NCI-H2107 (cell line): ENCODE measurements around the gene PRKAR2B.
A peak's percentile ranks its signal among the peaks of the same experiment; 100 is the strongest.

Experiments
- DNase-seq: peaks from one replicate; lab custom pipeline; 2025; lab: John Stamatoyannopoulos, UW

Gene PRKAR2B

DNA sequence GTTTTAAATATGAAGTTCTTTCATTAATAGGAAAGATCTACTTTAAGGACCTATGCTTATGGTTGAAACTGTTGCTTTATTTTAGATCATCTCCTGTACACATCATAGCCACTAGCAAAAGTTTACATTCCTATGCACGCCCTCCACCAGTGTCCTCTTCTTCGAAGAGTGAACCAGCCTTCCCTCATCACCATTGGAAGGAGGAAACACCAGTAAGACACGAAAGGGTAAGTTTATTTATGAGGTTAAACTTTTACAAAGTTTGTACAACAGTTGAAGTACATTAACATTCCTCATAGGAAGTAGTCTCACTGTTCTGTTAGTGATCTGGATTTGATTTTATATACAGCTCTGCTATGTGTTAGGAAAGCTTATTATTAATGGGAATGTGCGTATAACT, 141.2 kb downstream of the PRKAR2B start:
- no peak for DNase-seq

DNA sequence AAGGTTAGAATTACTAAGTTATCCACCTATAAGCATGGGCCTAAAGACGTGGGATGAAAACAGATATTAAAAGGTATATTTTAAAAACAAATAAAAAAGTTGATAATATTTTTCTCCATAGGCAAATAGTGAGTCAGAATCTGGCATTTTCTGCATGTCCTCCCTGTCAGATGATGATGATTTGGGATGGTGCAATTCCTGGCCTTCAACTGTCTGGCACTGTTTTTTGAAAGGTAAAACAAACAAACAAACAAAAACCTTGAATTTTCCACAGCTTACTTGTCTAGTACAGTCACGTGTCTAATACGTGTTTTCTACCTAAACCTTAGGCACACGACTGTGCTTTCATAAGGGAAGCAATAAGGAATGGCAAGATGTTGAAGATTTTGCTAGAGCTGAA, 141.7 kb downstream of the PRKAR2B start:
- DNase-seq = no peak

DNA sequence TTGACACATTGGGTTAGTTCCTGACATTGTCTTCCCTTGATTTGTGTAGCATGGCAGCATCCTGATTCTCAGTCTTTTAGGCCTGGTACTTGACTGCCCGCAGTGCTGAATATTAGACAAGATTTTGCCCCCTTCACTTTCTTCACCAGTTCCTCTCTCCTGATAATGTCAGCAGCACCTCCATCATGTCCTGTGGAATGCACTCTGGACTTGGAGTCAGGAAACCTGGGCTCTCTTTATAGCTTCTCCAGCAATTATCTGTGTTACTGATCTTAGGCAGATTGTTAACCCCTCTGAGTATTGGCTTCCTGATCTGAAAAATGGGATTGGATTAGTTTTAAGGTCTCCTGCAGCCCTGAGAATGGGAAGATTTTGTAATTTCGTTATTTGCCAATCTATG, 143.3 kb downstream of the PRKAR2B start:
- no peak for DNase-seq

DNA sequence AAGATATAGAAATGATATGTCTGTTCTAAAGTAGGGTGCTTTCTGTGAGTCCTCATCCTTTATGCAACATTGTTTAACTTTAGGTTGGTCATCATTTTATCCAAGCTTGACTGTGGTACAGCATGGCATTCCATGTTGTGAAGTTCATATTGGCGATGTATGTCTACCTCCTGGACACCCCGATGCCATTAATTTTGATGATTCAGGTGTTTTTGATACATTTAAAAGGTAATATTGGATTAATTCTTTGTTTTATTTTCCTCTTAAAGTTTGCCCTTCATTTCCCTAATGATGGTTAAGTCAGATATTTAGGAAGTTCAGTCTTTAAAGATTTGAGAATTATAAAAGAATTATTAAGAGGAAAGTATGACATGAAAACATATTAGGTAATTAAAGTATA, 145.6 kb downstream of the PRKAR2B start:
- no peak for DNase-seq

DNA sequence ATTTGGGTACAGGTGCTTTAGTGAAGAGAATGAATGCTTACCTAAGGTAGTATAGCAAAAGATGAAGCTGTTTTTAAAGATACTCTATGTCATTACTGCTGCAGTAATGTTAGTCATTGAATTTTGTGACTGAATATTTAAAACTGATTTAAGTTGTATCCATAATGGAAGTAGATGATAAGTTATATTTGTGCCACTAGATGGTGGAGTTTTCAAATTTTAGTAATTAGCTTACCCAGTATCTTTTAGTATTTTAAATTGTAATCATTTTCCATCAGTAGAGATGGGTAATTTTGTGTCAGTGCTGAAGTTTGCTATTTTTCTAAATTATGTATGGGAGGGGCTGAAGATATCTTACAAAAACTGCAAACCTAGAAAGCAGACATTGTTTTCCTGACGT, 149.5 kb downstream of the PRKAR2B start:
- no peak for DNase-seq

DNA sequence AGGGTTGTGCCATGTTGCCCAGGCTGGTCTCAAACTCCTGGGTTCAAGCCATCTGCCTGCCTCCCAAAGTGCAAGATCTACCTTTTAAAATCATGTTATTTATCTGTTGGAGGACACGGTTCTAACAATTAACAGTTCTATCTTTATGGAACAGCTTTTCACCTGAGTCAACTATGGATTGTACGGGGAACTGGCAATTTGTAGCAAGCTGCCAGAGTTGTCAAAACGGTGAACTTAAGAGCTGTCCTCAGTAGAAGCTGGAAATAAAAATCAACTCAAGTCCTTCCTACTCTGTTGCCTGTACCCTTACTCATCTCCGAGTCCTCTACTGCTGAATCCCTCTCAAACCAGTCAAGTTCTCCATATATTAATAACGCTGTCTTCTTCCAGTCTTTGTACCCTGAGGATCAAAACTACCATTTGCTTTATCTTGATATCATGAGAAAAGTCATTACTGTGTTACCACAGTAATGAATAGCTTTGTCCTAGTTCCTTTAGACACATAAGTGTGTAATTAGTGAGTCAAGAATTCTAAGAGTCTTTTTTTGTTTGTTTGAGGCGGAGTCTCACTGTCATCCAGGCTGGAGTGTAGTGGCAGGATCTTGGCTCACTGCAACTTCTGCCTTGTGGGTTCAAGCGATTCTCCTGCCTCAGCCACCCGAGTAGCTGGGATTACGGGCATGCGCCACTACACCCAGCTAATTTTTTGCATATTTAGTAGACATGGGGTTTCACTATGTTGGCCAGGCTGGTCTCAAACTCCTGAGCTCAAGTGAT, 152.5 kb downstream of the PRKAR2B start:
- no peak for DNase-seq

DNA sequence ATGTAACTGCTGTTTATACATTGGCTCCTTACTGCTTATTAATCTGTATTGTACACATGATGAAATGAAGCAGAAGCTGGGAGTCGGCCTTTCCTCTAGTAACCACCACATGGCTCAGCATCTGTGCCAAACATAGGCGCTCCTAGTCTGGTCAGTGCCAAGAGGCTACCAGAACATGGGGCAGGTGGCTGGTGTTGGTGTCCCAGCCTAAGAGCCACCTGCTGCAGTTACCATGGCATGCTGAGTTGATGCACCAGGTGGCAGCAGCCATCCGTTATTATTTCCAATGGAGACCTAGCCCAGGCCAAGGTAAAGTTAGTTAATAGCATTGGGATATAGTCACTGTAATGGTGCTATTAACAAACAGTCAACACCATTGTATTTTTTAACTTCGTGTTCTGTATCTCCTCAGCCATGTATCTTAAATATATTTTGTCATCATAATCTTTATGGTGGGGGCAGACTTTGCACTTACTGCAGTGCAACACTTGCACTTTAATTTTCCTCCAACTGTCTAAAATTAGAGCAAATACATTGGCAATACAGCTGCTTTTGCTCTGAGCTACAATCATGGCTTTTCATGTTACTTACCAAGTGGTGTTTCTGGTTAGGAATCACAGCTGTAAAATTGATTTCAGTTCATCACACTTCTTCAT, 157.4 kb downstream of the PRKAR2B start:
- peak; percentile 28 for DNase-seq

DNA sequence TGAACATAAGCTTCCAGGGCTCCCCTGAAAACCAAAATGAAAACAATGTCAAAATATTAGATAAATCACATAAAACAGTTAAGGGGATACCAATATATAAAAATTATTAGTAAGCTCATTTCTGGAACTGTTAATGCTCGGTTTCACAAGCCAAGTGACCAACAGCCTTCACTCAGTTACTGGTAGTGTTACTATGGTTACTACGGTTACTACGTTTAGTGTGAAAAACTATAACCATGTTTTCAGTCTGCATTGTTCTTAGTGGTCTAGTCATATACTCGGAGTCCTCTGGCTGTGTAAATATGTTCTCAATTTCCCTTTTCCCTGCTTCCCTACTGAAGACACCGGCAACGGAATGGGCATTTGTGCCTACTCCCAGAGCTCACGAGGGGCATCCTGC, 159.1 kb downstream of the PRKAR2B start:
- no peak for DNase-seq

DNA sequence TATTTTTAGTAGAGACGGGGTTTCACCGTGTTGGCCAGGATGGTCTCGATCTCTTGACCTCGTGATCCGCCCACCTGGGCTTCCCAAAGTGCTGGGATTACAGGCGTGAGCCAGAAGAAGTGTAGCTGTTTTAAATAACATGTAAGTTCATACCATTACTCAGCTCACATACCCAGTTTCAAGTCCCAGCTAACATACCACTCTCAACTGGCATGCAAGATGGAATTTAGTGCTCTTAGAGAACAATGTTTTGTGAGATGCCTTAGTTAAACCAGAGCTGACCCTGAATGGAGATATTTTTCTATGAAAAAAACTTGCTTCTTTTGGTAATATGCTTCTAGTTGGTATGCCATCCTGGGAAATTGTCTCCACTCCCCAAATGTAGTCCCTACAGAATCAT, 161.6 kb downstream of the PRKAR2B start:
- no peak for DNase-seq

DNA sequence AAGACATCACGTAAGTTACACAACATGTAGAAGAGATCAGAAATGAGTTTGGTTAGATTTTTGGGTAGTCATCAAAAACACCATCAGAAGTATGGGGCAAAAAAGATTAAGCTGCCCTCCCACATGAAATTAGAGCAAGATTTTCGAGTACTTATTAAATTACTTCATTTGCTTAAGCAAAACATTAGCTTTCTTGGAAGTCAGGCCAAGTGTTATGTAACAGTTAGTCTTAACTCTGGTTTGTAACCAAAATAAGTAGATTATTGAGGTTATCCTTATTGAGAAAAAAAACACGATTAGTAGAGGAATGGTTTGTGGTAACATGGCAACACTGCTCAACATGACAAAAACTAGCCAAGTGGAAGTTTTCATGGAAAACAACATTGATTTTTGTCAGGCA, 162.2 kb downstream of the PRKAR2B start:
- no peak for DNase-seq

DNA sequence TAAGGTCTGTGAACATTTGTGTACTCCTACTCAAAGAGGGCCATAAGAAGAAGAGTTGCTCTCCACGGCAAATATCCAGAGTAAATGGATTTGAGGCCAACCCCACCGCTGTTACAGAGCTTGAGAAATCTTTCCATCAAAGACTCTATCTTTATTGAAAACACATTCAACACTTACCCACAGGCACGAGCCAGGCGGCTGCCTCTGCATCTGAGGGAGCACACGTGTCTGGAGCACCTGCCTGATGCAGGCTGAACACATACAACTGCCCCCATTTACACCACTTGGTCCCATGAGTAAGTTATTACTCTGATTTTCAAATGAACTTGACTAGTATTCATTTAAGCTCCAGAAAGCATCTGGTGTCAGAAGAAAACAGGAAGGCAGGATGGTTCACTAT, 163.0 kb downstream of the PRKAR2B start:
- no peak for DNase-seq

DNA sequence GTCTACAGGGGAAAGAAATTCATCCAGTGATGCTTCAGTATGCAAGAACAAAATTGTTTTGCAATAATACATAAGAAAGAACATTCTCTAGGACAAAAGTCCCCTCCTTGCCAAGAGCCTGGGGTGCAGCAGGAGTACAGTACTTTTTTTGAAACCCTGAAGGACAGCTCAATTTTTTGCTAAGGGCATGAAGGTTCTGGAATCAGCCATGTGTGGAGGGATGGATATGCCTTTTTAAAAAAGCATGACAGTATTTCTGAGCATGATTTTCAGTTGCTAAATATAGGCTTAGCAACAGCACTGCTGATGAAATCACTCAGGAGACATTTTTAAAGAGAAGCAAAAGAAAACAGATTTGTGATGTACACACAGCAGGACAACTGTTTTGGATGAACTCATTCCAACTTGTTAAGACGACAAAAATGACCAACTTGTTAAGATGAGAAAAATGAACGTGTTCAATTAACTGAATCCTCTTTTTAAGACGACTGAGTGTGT, 163.6 kb downstream of the PRKAR2B start:
- DNase-seq = no peak

DNA sequence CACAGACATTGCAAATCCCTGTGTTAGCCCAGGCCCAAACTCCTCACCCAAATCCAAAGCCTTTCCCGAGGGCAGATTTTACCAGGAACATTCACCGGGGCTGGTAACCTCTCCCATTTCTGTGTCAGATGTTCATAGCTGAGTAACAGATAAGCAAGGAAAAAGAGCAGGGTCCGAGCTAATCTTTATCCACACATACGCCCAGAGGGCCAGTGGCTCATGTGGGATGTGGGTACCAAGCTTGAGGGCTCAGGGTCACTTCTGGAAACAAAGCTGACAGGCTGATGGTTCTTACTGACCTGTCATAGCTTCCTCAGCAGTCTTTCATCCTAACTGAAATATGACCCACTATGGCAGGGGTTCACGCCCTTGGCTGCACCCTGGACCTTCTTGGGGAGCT, 164.1 kb downstream of the PRKAR2B start:
- no peak for DNase-seq

DNA sequence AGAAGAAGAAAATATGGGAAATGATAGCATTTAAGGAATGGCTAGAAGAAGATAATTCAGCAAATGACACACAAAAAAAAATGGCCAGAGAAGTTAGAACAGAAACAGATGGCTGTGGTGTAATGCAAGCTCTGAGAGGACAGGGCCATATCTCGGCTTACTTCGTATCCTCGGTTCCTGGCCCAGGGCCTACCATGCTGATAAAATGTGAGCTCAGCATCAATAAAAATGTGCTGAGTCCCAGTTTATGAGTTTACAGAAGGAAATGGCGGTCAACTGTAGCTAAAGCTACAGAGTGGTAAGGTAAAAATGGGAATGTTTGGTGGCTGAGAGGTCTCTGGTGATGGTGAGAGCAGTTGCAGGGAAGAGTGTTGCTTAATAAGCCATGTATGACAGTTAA, 165.1 kb downstream of the PRKAR2B start:
- DNase-seq = no peak

DNA sequence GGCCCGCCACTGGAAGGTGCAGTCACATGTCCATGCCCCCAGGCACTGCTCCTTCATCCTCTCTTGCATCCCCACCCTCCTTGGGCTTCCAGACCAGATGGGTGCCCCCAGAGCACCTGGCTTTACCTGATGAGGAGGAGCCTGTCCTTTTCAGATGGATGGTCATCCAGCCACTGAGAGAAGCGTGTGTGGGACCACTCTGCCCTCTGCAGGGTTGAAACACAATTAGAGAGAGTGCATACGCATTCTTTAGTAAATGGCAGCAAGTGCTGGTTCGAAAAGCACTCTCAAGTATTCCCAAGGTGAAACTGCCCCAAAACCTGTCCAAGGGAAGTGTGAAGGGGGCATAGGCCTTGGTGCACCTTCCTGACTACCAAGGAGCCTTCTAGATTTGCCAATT, 165.9 kb downstream of the PRKAR2B start:
- DNase-seq = no peak
